B cell (primary cell): ENCODE results near the gene ENOX1. TPM values are rescaled to one million over a fixed set of nuclear protein-coding genes. Genes with fewer than 3 reads are reported as not detected.

Experiments
- ATAC-seq: fragments of 200-7000 bp; cut with Tn5 transposase; one replicate; pipeline ENCODE4 v1.10.0; 2021; ENCODE audit warnings: low read depth, mild to moderate bottlenecking, moderate number of reproducible peaks, moderate library complexity
- CTCF ChIA-PET: fragments of 350-600 bp; sonication (Branson Sonifier 250); formaldehyde crosslinking; loops from one replicate; lab custom pipeline; 2021; ENCODE audit warnings: antibody characterized with exemption, inconsistent platforms; lab: Charles Lee
- POLR2A ChIA-PET: fragments of 350-600 bp; sonication (Branson Sonifier 250); formaldehyde crosslinking; loops from one replicate; lab custom pipeline; 2021; ENCODE audit warnings: antibody characterized with exemption; lab: Charles Lee
- DNase-seq: peaks from one replicate; pipeline ENCODE4 v3.0.0; 2013
- H2AFZ ChIP-seq: 2 replicates; pipeline ENCODE4 v1.6.1; 2012; ENCODE audit warnings: mild to moderate bottlenecking, low read depth, low read length; ENCODE audit not compliant: insufficient read depth, poor library complexity, severe bottlenecking
- H3K27ac ChIP-seq, 2 donors: 1 replicate in 1 of 2; 2 replicates in 1 of 2; pipeline ENCODE4 v1.5.1; 2012 to 2013; ENCODE audit warnings: low read length in 2 of 2, mild to moderate bottlenecking in 2 of 2, moderate library complexity in 1 of 2
- H3K27me3 ChIP-seq, 4 experiments: fragments of 200-600 bp in 1 of 4; sonication (generic) in 1 of 4; replicated peaks in 1 of 4; 1 replicate in 2 of 4; 2 replicates in 2 of 4; pipeline versions ENCODE4 v1.6.1 to v1.7.0; 2013 to 2016; ENCODE audit warnings: low read length in 3 of 4, mild to moderate bottlenecking in 2 of 4, mixed read lengths in 1 of 4, moderate library complexity in 1 of 4; ENCODE audit not compliant: insufficient read depth in 4 of 4, control insufficient read depth in 3 of 4; ENCODE audit errors: control extremely low read depth in 1 of 4
- H3K36me3 ChIP-seq, 2 experiments: replicated peaks in 1 of 2; 1 replicate in 1 of 2; 2 replicates in 1 of 2; pipeline versions ENCODE4 v1.6.1 to v1.7.1; 2013; ENCODE audit warnings: low read length in 1 of 2; ENCODE audit not compliant: insufficient read depth in 2 of 2, control insufficient read depth in 1 of 2; ENCODE audit errors: control extremely low read depth in 1 of 2, extremely low read depth in 1 of 2
- H3K4me1 ChIP-seq, 2 donors: fragments of 200-600 bp in 1 of 2; sonication (generic) in 1 of 2; 1 replicate in 1 of 2; 2 replicates in 1 of 2; pipeline versions ENCODE4 v1.5.1 to v1.6.1; 2013 to 2017; ENCODE audit warnings: low read length in 2 of 2; ENCODE audit not compliant: control insufficient read depth in 2 of 2, insufficient read depth in 2 of 2
- H3K4me2 ChIP-seq: replicated peaks from 2 replicates; pipeline ENCODE3; 2012; ENCODE audit warnings: mild to moderate bottlenecking, low read depth, low read length; ENCODE audit not compliant: poor library complexity, severe bottlenecking
- H3K4me3 ChIP-seq, 5 experiments: fragments of 200-600 bp in 1 of 5; sonication (generic) in 1 of 5; 1 replicate in 3 of 5; 2 replicates in 2 of 5; pipeline versions ENCODE4 v1.5.1 to v1.7.0; 2011 to 2016; ENCODE audit warnings: low read length in 4 of 5, mild to moderate bottlenecking in 4 of 5, low read depth in 2 of 5, control low read depth in 1 of 5, moderate library complexity in 1 of 5; ENCODE audit not compliant: insufficient read depth in 1 of 5; ENCODE audit errors: control extremely low read depth in 1 of 5, extremely low read depth in 1 of 5
- H3K79me2 ChIP-seq: fragments of 200-600 bp; sonication (generic); one replicate; pipeline ENCODE4 v1.6.0; 2016; ENCODE audit warnings: low read length; ENCODE audit not compliant: control insufficient read depth, insufficient read depth
- H3K9ac ChIP-seq: fragments of 200-600 bp; sonication (generic); 2 replicates; pipeline ENCODE4 v1.6.1; 2017; ENCODE audit warnings: mild to moderate bottlenecking, low read length, moderate library complexity
- H3K9me3 ChIP-seq, 3 donors: one replicate each; pipeline versions ENCODE4 v1.6.1 to v1.7.1; 2013; ENCODE audit warnings: low read length in 2 of 3; ENCODE audit not compliant: control insufficient read depth in 2 of 3, insufficient read depth in 1 of 3; ENCODE audit errors: control extremely low read depth in 1 of 3
- H4K20me1 ChIP-seq: 2 replicates; pipeline ENCODE4 v1.6.0; 2012; ENCODE audit warnings: mild to moderate bottlenecking, low read length; ENCODE audit not compliant: insufficient read depth, control insufficient read depth, poor library complexity, severe bottlenecking
- H3K27ac Mint-ChIP-seq: one replicate; pipeline ENCODE4 v1.8.0; 2021; ENCODE audit warnings: mixed read lengths
- H3K27me3 Mint-ChIP-seq: one replicate; pipeline ENCODE4 v1.8.0; 2021; ENCODE audit warnings: mixed read lengths
- H3K4me1 Mint-ChIP-seq: one replicate; pipeline ENCODE4 v1.8.0; 2021; ENCODE audit warnings: mixed read lengths
- H3K4me3 Mint-ChIP-seq: one replicate; pipeline ENCODE4 v1.8.0; 2021; ENCODE audit warnings: mixed read lengths
- H3K9me3 Mint-ChIP-seq: one replicate; pipeline ENCODE4 v1.8.0; 2022; ENCODE audit warnings: mixed read lengths; ENCODE audit not compliant: insufficient read depth
- EZH2 ChIP-seq: IDR thresholded peaks from 2 replicates; pipeline ENCODE4 v1.6.1; 2012; ENCODE audit warnings: borderline replicate concordance, low read depth, mild to moderate bottlenecking, moderate library complexity, low read length; ENCODE audit not compliant: insufficient read depth, poor library complexity, severe bottlenecking
- WGBS: methylation state at CpG from one replicate; pipeline ENCODE4 v1.1.5; 2013; ENCODE audit warnings: missing lambda C conversion rate; ENCODE audit not compliant: insufficient coverage; 5-methylcytosine and 5-hydroxymethylcytosine counted together
- intact Hi-C: fragments of 100-400 bp; cut with micrococcal nuclease; formaldehyde crosslinking; loops from one replicate; pipeline ENCODE4 v1.10.0; 2022
- polyA plus RNA-seq: library from polyadenylated mRNA; depleted of rRNA; stranded (reverse); fragments of >200 nt; gene quantifications from 2 replicates; pipeline ENCODE4 v1.2.3, GENCODE V29; 2012
- total RNA-seq, 2 donors: library from RNA; stranded (reverse); fragments of 120-200 nt in 1 of 2; gene quantifications; 1 replicate in 1 of 2; 2 replicates in 1 of 2; pipeline versions ENCODE4 v1.2.3 to v1.2.4, GENCODE V29; 2013 to 2022
- TF ChIP-seq, protein P1 (sequence below): fragments of 200-600 bp; IDR thresholded peaks from one replicate; pipeline ENCODE4 v1.8.0; 2022; ENCODE audit warnings: antibody characterized with exemption, mild to moderate bottlenecking

ENOX1 gene
- total and polyA plus RNA-seq, 2 donors (not counting 1 experiment from before 2014, with no cell fraction given), result not detected

DNA sequence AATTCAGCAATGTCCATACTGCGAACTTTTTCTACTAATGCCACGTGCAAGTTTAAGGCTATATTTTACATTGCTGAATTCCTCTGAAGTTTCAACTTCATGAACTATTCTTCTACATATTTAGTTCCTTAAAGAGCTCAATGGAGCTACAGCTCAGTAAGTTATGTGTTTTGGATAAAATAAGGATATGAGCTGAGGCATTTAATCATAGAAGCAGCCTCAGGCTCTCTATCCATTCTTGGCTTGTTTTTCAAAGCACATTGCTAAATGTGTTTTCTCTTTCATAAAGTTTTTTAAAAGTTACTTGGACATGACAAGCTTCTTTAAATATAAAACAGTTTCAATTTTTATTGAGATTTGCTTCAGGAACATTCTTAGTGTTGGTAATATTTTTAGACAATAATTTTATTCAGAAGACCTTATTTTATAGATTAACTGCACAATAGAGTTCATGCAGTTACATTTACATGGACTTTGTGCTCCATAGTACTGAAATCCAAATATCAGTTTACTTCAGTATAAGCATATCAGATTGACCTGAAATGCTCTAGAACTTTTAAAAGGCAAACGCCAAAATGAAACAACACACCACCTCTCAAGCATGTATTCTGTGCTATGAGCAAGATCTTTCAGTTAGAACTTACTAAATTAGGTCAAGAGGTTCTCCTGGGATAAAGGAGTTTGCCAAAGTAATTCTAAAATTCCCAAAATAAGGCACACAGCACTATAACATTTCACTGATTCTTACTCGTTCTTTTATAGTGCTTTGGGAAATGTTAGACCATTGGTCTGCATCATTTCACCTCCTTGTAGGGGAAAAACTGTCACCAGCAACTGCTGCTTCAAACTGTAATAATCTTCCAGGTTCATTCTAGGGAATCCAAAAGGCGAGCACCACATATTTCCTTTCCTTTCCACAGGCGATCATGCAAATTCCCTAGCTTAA, 275.5 kb downstream of the ENOX1 start:
- Mint-ChIP-seq H3K9me3 (no peaks in the 10 kb centered on the region), H3K4me3 (no peak overlapping the region), H3K27me3 (no peaks in the 10 kb centered on the region), H3K27ac (no peak overlapping the region), H3K4me1 (no peaks in the 10 kb centered on the region)
- intact Hi-C loops, result no loop called here
- H3K79me2 ChIP-seq, result no peaks in the 10 kb centered on the region
- ChIA-PET POLR2A (no interaction called here), CTCF (no interaction called here)
- H3K9ac ChIP-seq, result no peak overlapping the region
- H4K20me1 ChIP-seq, result no peaks in the 10 kb centered on the region
- H3K4me2 ChIP-seq, result no peak overlapping the region
- no peaks in the 10 kb centered on the region for H3K36me3 ChIP-seq
- ATAC-seq (no peak), DNase-seq (no peak)
- no peak overlapping the region for H3K27ac ChIP-seq
- no peaks in the 10 kb centered on the region for H3K4me1 ChIP-seq
- H3K9me3 ChIP-seq, result no peaks in the 10 kb centered on the region
- TF ChIP-seq EZH2, result no peak
- TF ChIP-seq, protein P1, sequence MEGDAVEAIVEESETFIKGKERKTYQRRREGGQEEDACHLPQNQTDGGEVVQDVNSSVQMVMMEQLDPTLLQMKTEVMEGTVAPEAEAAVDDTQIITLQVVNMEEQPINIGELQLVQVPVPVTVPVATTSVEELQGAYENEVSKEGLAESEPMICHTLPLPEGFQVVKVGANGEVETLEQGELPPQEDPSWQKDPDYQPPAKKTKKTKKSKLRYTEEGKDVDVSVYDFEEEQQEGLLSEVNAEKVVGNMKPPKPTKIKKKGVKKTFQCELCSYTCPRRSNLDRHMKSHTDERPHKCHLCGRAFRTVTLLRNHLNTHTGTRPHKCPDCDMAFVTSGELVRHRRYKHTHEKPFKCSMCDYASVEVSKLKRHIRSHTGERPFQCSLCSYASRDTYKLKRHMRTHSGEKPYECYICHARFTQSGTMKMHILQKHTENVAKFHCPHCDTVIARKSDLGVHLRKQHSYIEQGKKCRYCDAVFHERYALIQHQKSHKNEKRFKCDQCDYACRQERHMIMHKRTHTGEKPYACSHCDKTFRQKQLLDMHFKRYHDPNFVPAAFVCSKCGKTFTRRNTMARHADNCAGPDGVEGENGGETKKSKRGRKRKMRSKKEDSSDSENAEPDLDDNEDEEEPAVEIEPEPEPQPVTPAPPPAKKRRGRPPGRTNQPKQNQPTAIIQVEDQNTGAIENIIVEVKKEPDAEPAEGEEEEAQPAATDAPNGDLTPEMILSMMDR, result no peak
- H2AFZ ChIP-seq, result no peak overlapping the region
- H3K4me3 ChIP-seq, result no peak overlapping the region
- whole genome bisulfite sequencing, result no CpG with 5 or more reads among the region's 6 CpGs
- H3K27me3 ChIP-seq, result no peaks in the 10 kb centered on the region

GRCh38 chr13:43495732-43496131, 291.0 kb downstream of the ENOX1 start:
- ATAC-seq (no peak), DNase-seq (no peak)
- H3K4me1 Mint-ChIP-seq, result no peaks in the 10 kb centered on the region
- H3K27me3 Mint-ChIP-seq, result peaks cover 11% of the 10 kb centered on the region
- ChIA-PET POLR2A (no interaction called here), CTCF (no interaction called here)
- Histone ChIP-seq H3K9ac (no peak overlapping the region), H3K4me1 (no peaks in the 10 kb centered on the region), H3K36me3 (no peaks in the 10 kb centered on the region), H3K9me3 (peaks cover 0 to 2% (median 1%) of the 10 kb centered on the region in 3 donors), H3K27ac (no peak overlapping the region), H4K20me1 (no peaks in the 10 kb centered on the region), H3K27me3 (no peaks in the 10 kb centered on the region), H3K4me2 (no peak overlapping the region), H3K79me2 (no peaks in the 10 kb centered on the region), H3K4me3 (no peak overlapping the region), H2AFZ (no peak overlapping the region)
- H3K9me3 Mint-ChIP-seq, result no peaks in the 10 kb centered on the region
- H3K4me3 Mint-ChIP-seq, result no peak overlapping the region
- intact Hi-C loops, result no loop called here
- no peak for TF ChIP-seq EZH2
- TF ChIP-seq, protein P1, result no peak
- H3K27ac Mint-ChIP-seq, result no peak overlapping the region
- WGBS, result no CpG with 5 or more reads among the region's 1 CpG
